K562 (cell line): ENCODE results near the gene RRAD. TPM values are rescaled to one million over a fixed set of nuclear protein-coding genes. Genes with fewer than 3 reads are reported as not detected.
A peak's percentile ranks its signal among the peaks of the same experiment; 100 is the strongest.

Experiments used
- ATAC-seq: fragments of 200-7000 bp; cut with Tn5 transposase; 3 replicates; pipeline ENCODE4 v1.9.1; 2020; ENCODE audit warnings: moderate library complexity
- BruUV-seq: library from RNA; stranded (reverse); fragments of 400-500 nt; replicated peaks from 2 replicates; lab custom pipeline; 2021; lab: Mats Ljungman, UMichigan
- CTCF ChIA-PET: fragments of 300-600 bp; formaldehyde crosslinking; extraction: SDS; loops from one replicate; lab custom pipeline; 2021; ENCODE audit warnings: low intra/inter-chr PET ratio; lab: Yijun Ruan, JAX
- POLR2A ChIA-PET: fragments of 300-600, 350-650 bp; sonication (Branson Sonifier 250); formaldehyde crosslinking; extraction: SDS; loops from one replicate; lab custom pipeline; 2021; ENCODE audit warnings: antibody characterized with exemption, inconsistent platforms; lab: Yijun Ruan, JAX
- DNase-seq, 4 experiments: peaks; one replicate each; pipeline versions ENCODE4 v3.0.0 to v3.0.0-alpha.2; 2011 to 2018; ENCODE audit warnings: low spot score in 3 of 4, mixed read lengths in 3 of 4; ENCODE audit errors: extremely low read depth in 1 of 4
- FAIRE-seq: peaks from 2 replicates; lab custom pipeline; 2011; peaks lifted over from hg19 to GRCh38; lab: Jason Lieb, UNC
- H2AFZ ChIP-seq: 2 replicates; pipeline ENCODE4 v1.6.0; 2011; ENCODE audit warnings: low read depth, low read length, control low read depth, inconsistent platforms
- H3K27ac ChIP-seq: fragments of 200-600 bp; 3 replicates; pipeline ENCODE4 v1.8.0; 2011; ENCODE audit warnings: low read depth, mild to moderate bottlenecking, control low read depth, inconsistent platforms, low read length, moderate library complexity, mixed read lengths; ENCODE audit errors: extremely low read depth
- H3K27me3 ChIP-seq, 2 experiments: fragments of 300-600 bp in 1 of 2; 2 replicates in 1 of 2; 3 replicates in 1 of 2; pipeline versions ENCODE4 v1.6.0 to v1.8.0; 2011; ENCODE audit warnings: inconsistent platforms in 2 of 2, low read length in 2 of 2, mild to moderate bottlenecking in 1 of 2, mixed read lengths in 1 of 2, moderate library complexity in 1 of 2; ENCODE audit not compliant: control insufficient read depth in 2 of 2, insufficient read depth in 2 of 2
- H3K36me3 ChIP-seq: fragments of 300-600 bp; 3 replicates; pipeline ENCODE4 v1.8.0; 2011; ENCODE audit warnings: mild to moderate bottlenecking, low read length, inconsistent platforms; ENCODE audit not compliant: control insufficient read depth, insufficient read depth
- H3K4me1 ChIP-seq, 2 experiments: fragments of 200-600 bp in 1 of 2; replicated peaks in 1 of 2; 2 replicates in 1 of 2; 3 replicates in 1 of 2; pipeline versions ENCODE4 v1.5.1 to v1.8.0; 2011; ENCODE audit warnings: inconsistent platforms in 2 of 2, low read length in 2 of 2, mild to moderate bottlenecking in 1 of 2, mixed read lengths in 1 of 2, moderate library complexity in 1 of 2; ENCODE audit not compliant: control insufficient read depth in 2 of 2, insufficient read depth in 2 of 2
- H3K4me2 ChIP-seq: 2 replicates; pipeline ENCODE4 v1.6.1; 2011; ENCODE audit warnings: low read length, control low read depth, inconsistent platforms, mixed read lengths; ENCODE audit not compliant: insufficient read depth
- H3K4me3 ChIP-seq: fragments of 200-600 bp; sonication (generic), shearing (Covaris generic); 2 replicates; pipeline ENCODE4 v1.5.1; 2016; ENCODE audit warnings: control low read depth, inconsistent platforms
- H3K79me2 ChIP-seq: fragments of 200-600 bp; 3 replicates; pipeline ENCODE4 v1.8.0; 2011; ENCODE audit warnings: low read length, inconsistent platforms; ENCODE audit not compliant: control insufficient read depth, insufficient read depth
- H3K9ac ChIP-seq, 2 experiments: 2 replicates each; pipeline versions ENCODE4 v1.6.0 to v1.6.1; 2011; ENCODE audit warnings: low read depth in 2 of 2, low read length in 2 of 2, control low read depth in 1 of 2, inconsistent platforms in 1 of 2, mild to moderate bottlenecking in 1 of 2, mixed read lengths in 1 of 2; ENCODE audit not compliant: insufficient read depth in 1 of 2
- H3K9me1 ChIP-seq: one replicate; pipeline ENCODE4 v1.6.0; 2011; ENCODE audit warnings: inconsistent platforms, mild to moderate bottlenecking, low read length, moderate library complexity; ENCODE audit not compliant: control insufficient read depth, insufficient read depth
- H3K9me3 ChIP-seq: replicated peaks from 2 replicates; pipeline ENCODE4 v1.5.1; 2011; ENCODE audit warnings: low read depth, low read length, inconsistent platforms; ENCODE audit not compliant: control insufficient read depth, insufficient read depth
- H4K20me1 ChIP-seq: replicated peaks from 2 replicates; pipeline ENCODE4 v1.6.1; 2011; ENCODE audit warnings: low read length, inconsistent platforms, mixed read lengths; ENCODE audit not compliant: control insufficient read depth, insufficient read depth
- POLR2AphosphoS5 ChIP-seq: IDR thresholded peaks from 2 replicates; pipeline ENCODE4 v1.6.1; 2011; ENCODE audit warnings: mild to moderate bottlenecking, low read depth, low read length, moderate library complexity; ENCODE audit not compliant: control insufficient read depth, insufficient read depth
- RBFOX2 ChIP-seq: fragments of 200-400 bp; formaldehyde crosslinking; IDR thresholded peaks from 2 replicates; pipeline ENCODE4 v1.6.1; 2017; ENCODE audit warnings: low read depth, mild to moderate bottlenecking, low read length, moderate library complexity
- whole genome bisulfite sequencing: fragments of 100-300 bp; shearing (Covaris generic); methylation state at CpG from one replicate; pipeline ENCODE4 v1.1.6; 2016; ENCODE audit warnings: low coverage, mixed read lengths; ENCODE audit not compliant: insufficient coverage; ENCODE audit errors: missing lambda C conversion rate; 5-methylcytosine and 5-hydroxymethylcytosine counted together
- in situ Hi-C: fragments of 300-500 bp; cut with MboI; formaldehyde crosslinking; loops from 4 replicates; pipeline ENCODE4 v1.15.0; 2018; ENCODE audit warnings: inconsistent platforms, mixed read lengths
- intact Hi-C: fragments of 100-400 bp; cut with micrococcal nuclease; formaldehyde crosslinking; loops from 2 replicates; pipeline ENCODE4 v1.14.2; 2022
- polyA plus RNA-seq, 8 experiments: library from polyadenylated mRNA; depleted of rRNA in 4 of 8; stranded (reverse) in 5 of 8; unstranded in 3 of 8; fragments of >200 nt; fragmentation: Nextera tagmentation in 2 of 8; fragmentation: Illumina TruSeq in 1 of 8; extraction: Ambion mirVana in 2 of 8; extraction: Trizol in 1 of 8; gene quantifications; 2 replicates each; pipeline versions ENCODE4 v1.2.1 to v1.2.3, GENCODE V29; 2011 to 2014; ENCODE audit warnings: inconsistent platforms in 1 of 8, missing spikeins in 1 of 8
- total RNA-seq, 7 experiments: library from RNA; depleted of rRNA in 6 of 7; stranded (reverse); fragments of >200 nt in 6 of 7; fragmentation: Illumina TruSeq in 2 of 7; extraction: Trizol in 2 of 7; gene quantifications; 2 replicates each; pipeline versions ENCODE4 v1.2.1 to v1.2.3, GENCODE V29; 2011 to 2021; ENCODE audit warnings: low replicate concordance in 1 of 7
- TF ChIP-seq, protein P1 (sequence below), 2 experiments: fragments of 200-800 bp in 1 of 2; sonication (Bioruptor generic) in 1 of 2; sonication (generic) in 1 of 2; formaldehyde crosslinking in 1 of 2; IDR thresholded peaks in 1 of 2; conservative IDR thresholded peaks in 1 of 2; 2 replicates each; pipeline versions ENCODE4 v1.5.0 to v1.6.1; 2016 to 2020; ENCODE audit warnings: missing compliant biosample characterization in 1 of 2, missing genetic modification characterization in 1 of 2, missing genetic modification reagents in 1 of 2

Gene RRAD
- total and polyA plus RNA-seq, 9 of the 15 experiments (the other 6 are each of a cell fraction or from before 2014, with no cell fraction given): 0.09 to 0.20 (median 0.13) TPM; not detected in 5

DNA sequence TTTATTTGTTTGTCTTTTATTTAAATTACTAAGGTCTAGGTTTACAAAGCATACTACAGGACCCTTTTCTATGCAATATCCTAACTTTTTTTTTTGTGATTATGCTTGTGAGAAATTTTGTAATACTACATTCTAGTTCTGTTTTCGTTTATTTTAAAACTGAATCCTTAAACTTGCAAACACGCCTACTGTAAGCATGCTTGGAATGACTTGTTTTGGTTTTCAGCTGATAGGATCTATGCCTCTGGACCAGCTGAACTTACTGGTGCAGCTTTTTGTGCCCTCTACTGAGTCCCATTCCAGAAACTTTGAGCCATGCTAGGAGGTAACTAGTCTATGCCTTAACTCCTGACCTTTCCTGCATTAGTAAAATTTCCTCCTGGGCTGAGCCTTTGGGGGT lies 39.0 kb downstream of the RRAD start (continued):
- TF ChIP-seq POLR2AphosphoS5: no peak

DNA sequence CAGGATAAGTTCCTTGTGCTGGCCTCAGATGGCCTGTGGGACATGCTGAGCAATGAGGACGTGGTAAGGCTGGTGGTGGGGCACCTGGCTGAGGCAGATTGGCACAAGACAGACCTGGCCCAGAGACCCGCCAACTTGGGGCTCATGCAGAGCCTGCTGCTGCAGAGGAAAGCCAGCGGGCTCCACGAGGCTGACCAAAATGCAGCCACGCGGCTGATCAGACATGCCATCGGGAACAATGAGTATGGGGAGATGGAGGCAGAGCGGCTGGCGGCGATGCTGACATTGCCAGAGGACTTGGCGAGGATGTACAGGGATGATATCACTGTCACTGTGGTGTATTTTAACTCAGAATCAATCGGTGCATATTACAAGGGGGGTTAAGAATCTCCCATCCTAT lies 39.8 kb downstream of the RRAD start:
- intact Hi-C loops: no loop called here
- CTCF ChIA-PET: interaction anchor here (0.5 kb wide), 1 partner anchor 11 kb away, joined by 3 read pairs; no protein-coding TSS in a partner anchor
- no TSS peak for BruUV-seq
- FAIRE-seq: no peak
- H3K27ac ChIP-seq: no peak overlapping the region
- peaks cover 59% of the 10 kb centered on the region for H3K36me3 ChIP-seq
- H3K9me1 ChIP-seq: no peaks in the 10 kb centered on the region
- H3K27me3 ChIP-seq: no peaks in the 10 kb centered on the region
- no peak for ATAC-seq
- H3K79me2 ChIP-seq: peaks cover 20% of the 10 kb centered on the region
- H3K4me2 ChIP-seq: no peak overlapping the region
- WGBS: 90% methylated on average over 11 of the region's 12 CpGs
- peaks cover 22 to 28% of the 10 kb centered on the region in 2 experiments for H3K4me1 ChIP-seq
- POLR2A ChIA-PET: interaction anchor here (1.8 kb wide), 1 partner anchor 15 kb away, joined by 5 read pairs; no protein-coding TSS in a partner anchor
- in situ Hi-C loops: no loop called here
- no peaks in the 10 kb centered on the region for H3K9me3 ChIP-seq
- H3K4me3 ChIP-seq: no peak overlapping the region
- TF ChIP-seq, protein P1, sequence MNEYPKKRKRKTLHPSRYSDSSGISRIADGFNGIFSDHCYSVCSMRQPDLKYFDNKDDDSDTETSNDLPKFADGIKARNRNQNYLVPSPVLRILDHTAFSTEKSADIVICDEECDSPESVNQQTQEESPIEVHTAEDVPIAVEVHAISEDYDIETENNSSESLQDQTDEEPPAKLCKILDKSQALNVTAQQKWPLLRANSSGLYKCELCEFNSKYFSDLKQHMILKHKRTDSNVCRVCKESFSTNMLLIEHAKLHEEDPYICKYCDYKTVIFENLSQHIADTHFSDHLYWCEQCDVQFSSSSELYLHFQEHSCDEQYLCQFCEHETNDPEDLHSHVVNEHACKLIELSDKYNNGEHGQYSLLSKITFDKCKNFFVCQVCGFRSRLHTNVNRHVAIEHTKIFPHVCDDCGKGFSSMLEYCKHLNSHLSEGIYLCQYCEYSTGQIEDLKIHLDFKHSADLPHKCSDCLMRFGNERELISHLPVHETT (CRISPR knock-in tag; conservative IDR thresholded peaks at IDR 0.05 in 1 of 2, IDR thresholded peaks at IDR 0.05 in 1 of 2): no peak
- peak; percentile 39; the same call in 1 of the 2 replicates for TF ChIP-seq RBFOX2
- peak overlapping the region in 1 of 2 experiments; percentile 43; a peak in 1 of 4 replicates for H3K9ac ChIP-seq
- no peak for DNase-seq
- H4K20me1 ChIP-seq: no peaks in the 10 kb centered on the region; the same call in none of the 2 replicates
- H2AFZ ChIP-seq: no peak overlapping the region
